ENCODE results near the gene PEX6. TPM values are rescaled to one million over a fixed set of nuclear protein-coding genes. Genes with fewer than 3 reads are reported as not detected.

The PEX6 gene
- total and polyA plus RNA-seq, 2 of the 13 experiments (the other 11 are each of a cell fraction or from before 2014, with no cell fraction given), result 5.1 to 6.7 TPM

- TF ChIP-seq ZNF614 (CRISPR knock-in tag; IDR thresholded peaks at IDR 0.05; ENCODE audit: borderline replicate concordance), result peak; percentile 96; the same call in 1 of the 2 replicates
- peak; percentile 92 for TF ChIP-seq ZSCAN9 (CRISPR knock-in tag; IDR thresholded peaks at IDR 0.05; ENCODE audit: borderline replicate concordance)
- TF ChIP-seq KMT2A (CRISPR knock-in tag; IDR thresholded peaks at IDR 0.05), result peak; percentile 92
- peak; percentile 35; the same call in 1 of the 2 replicates for TF ChIP-seq SAFB2 (CRISPR knock-in tag; IDR thresholded peaks at IDR 0.05; ENCODE audit: borderline replicate concordance, low read depth)
- no peak for TF ChIP-seq ZBTB37 (CRISPR knock-in tag; IDR thresholded peaks at IDR 0.05)
- peak; percentile 96 for TF ChIP-seq POLR2A (IDR thresholded peaks at IDR 0.05; ENCODE audit: insufficient read depth in 1 of 2, low read depth in 2 of 2, low read length in 2 of 2)
- no peak for TF ChIP-seq MED8 (CRISPR knock-in tag; IDR thresholded peaks at IDR 0.05; ENCODE audit: insufficient replicate concordance)
- TF ChIP-seq PHF21A (CRISPR knock-in tag; IDR thresholded peaks at IDR 0.05), result peak; percentile 80
- TF ChIP-seq ZNF597 (CRISPR knock-in tag; IDR thresholded peaks at IDR 0.05), result no peak
- no peak for TF ChIP-seq MAF1 (CRISPR knock-in tag; IDR thresholded peaks at IDR 0.05; ENCODE audit: borderline replicate concordance)
- no peak for TF ChIP-seq ZNF224 (CRISPR knock-in tag; IDR thresholded peaks at IDR 0.05)
- no peak; the same call in 1 of the 2 replicates for TF ChIP-seq ZNF660 (CRISPR knock-in tag; IDR thresholded peaks at IDR 0.05; ENCODE audit: borderline replicate concordance, low read depth)
- peak; percentile 95 for TF ChIP-seq PHF8 (CRISPR knock-in tag; IDR thresholded peaks at IDR 0.05)
- 0 out of 2 replicates have a peak, but pooled peaks have one; percentile 21 for TF ChIP-seq ZNF646 (CRISPR knock-in tag; IDR thresholded peaks at IDR 0.05)
- TF ChIP-seq ZFP1 (CRISPR knock-in tag; IDR thresholded peaks at IDR 0.05), result no peak
- no peak for TF ChIP-seq MAFG (CRISPR knock-in tag; IDR thresholded peaks at IDR 0.05)
- peak; percentile 95 for TF ChIP-seq DMAP1 (CRISPR knock-in tag; IDR thresholded peaks at IDR 0.05)
- TF ChIP-seq NCOR1 (IDR thresholded peaks at IDR 0.05; ENCODE audit: borderline replicate concordance, low read length), result no peak
- TF ChIP-seq ZNF839 (CRISPR knock-in tag; IDR thresholded peaks at IDR 0.05; ENCODE audit: borderline replicate concordance), result 0 out of 2 replicates have a peak, but pooled peaks have one; percentile 82
- peak; percentile 87 for TF ChIP-seq ZNF317 (CRISPR knock-in tag; IDR thresholded peaks at IDR 0.05)
- no peak for TF ChIP-seq MATR3 (CRISPR knock-in tag; IDR thresholded peaks at IDR 0.05)
- TF ChIP-seq E2F5 (CRISPR knock-in tag; conservative IDR thresholded peaks at IDR 0.05), result 0 out of 2 replicates have a peak, but pooled peaks have one; percentile 13
Measured at GRCh38 chr6:42978839-42979522, at the start of gene PEX6 (continued).

All from HepG2 (cell line).